ENCODE measurements around the gene LHPP. TPM values are rescaled to one million over a fixed set of nuclear protein-coding genes. Genes with fewer than 3 reads are reported as not detected.

The LHPP gene
- total and polyA plus RNA-seq, 2 experiments from 2014 or later = 27.4 to 40.2 TPM

GRCh38 chr10:124606822-124607221 is 145.2 kb downstream of the LHPP start:
- Mint-ChIP-seq H3K27me3 (ENCODE audit: insufficient read depth, low read depth, poor library complexity) (peaks cover 11% of the 10 kb centered on the region), H3K9me3 (no peaks in the 10 kb centered on the region), H3K27ac (peak overlapping the region; percentile 56; the same call in 1 of the 2 replicates), H3K36me3 (ENCODE audit: low read depth) (no peaks in the 10 kb centered on the region), H3K4me3 (no peak overlapping the region), H3K4me1 (0 out of 3 replicates have a peak, but pooled peaks cover 3% of the 10 kb centered on the region)
- Histone ChIP-seq H3K4me1 (ENCODE audit: insufficient read depth) (no peaks in the 10 kb centered on the region), H3K9me2 (ENCODE audit: insufficient read depth) (no peaks in the 10 kb centered on the region), H4K20me1 (replicated peaks; ENCODE audit: insufficient read depth) (no peaks in the 10 kb centered on the region), H3K27ac (ENCODE audit: low read depth) (no peak overlapping the region), H3F3A (replicated peaks; ENCODE audit: low read depth) (no peaks in the 10 kb centered on the region), H3K4me2 (no peak overlapping the region), H3K27me3 (ENCODE audit: insufficient read depth) (no peaks in the 10 kb centered on the region), H3K36me3 (ENCODE audit: insufficient read depth) (no peaks in the 10 kb centered on the region), H2AFZ (no peak overlapping the region), H3K4me3 (no peak overlapping the region), H3K79me2 (replicated peaks; ENCODE audit: insufficient read depth) (no peaks in the 10 kb centered on the region)
- TF ChIP-seq ETS1 (IDR thresholded peaks at IDR 0.05) (no peak), CREB1 (CRISPR knock-in tag; IDR thresholded peaks at IDR 0.05; ENCODE audit: low read depth) (no peak), CTCF (conservative IDR thresholded peaks at IDR 0.05; ENCODE audit: low read depth in 2 of 2) (no peak), ZNF114 (CRISPR knock-in tag; IDR thresholded peaks at IDR 0.05) (no peak), NANOG (IDR thresholded peaks at IDR 0.05; ENCODE audit: borderline replicate concordance) (no peak), POLR2AphosphoS5 (IDR thresholded peaks at IDR 0.05; ENCODE audit: low read depth) (no peak), ZNF462 (CRISPR knock-in tag; IDR thresholded peaks at IDR 0.05) (no peak), EZH2phosphoT487 (IDR thresholded peaks at IDR 0.05; ENCODE audit: unreplicated experiment) (no peak), STAT1 (IDR thresholded peaks at IDR 0.05; ENCODE audit: unreplicated experiment) (no peak), JUNB (IDR thresholded peaks at IDR 0.05; ENCODE audit: unreplicated experiment) (no peak), ZNF331 (CRISPR knock-in tag; IDR thresholded peaks at IDR 0.05; ENCODE audit: low read depth) (no peak)
- DNase-seq (ENCODE audit: low spot score) (no peak), ATAC-seq (no peak)

Data from GM23338 (cell line).